ENCODE data around the gene ABCA5.
A peak's percentile ranks its signal among the peaks of the same experiment; 100 is the strongest.

The ABCA5 gene

GRCh38 chr17:69356625-69357024 lies 29.7 kb upstream of the ABCA5 start:
- Histone ChIP-seq H3K79me2 (no peaks in the 10 kb centered on the region), H3K9me3 (ENCODE audit: control insufficient read depth, low read length) (no peaks in the 10 kb centered on the region), H3K4me2 (ENCODE audit: low read length) (no peak overlapping the region), H3K27me3 (ENCODE audit: control insufficient read depth, insufficient read depth, low read length) (no peaks in the 10 kb centered on the region), H3K4me1 (peaks cover 22% of the 10 kb centered on the region), H3K9ac (no peak overlapping the region), H3K4me3 (ENCODE audit: low read depth, low read length) (no peak overlapping the region), H2AFZ (no peak overlapping the region), H3K36me3 (ENCODE audit: control insufficient read depth, insufficient read depth, low read length) (no peaks in the 10 kb centered on the region), H3K27ac (no peak overlapping the region)
- no peak for TF ChIP-seq CTCF (IDR thresholded peaks at IDR 0.05)

- Histone ChIP-seq H3K36me3 (ENCODE audit: control insufficient read depth, insufficient read depth, low read length) (no peaks in the 10 kb centered on the region), H3K4me2 (ENCODE audit: low read length) (no peak overlapping the region), H3K79me2 (no peaks in the 10 kb centered on the region), H3K9me3 (ENCODE audit: control insufficient read depth, low read length) (no peaks in the 10 kb centered on the region), H2AFZ (peak overlapping the region; percentile 57), H3K27me3 (ENCODE audit: control insufficient read depth, insufficient read depth, low read length) (no peaks in the 10 kb centered on the region), H3K4me3 (ENCODE audit: low read depth, low read length) (no peak overlapping the region), H3K9ac (no peak overlapping the region), H3K4me1 (peaks cover 45% of the 10 kb centered on the region), H3K27ac (peak overlapping the region; percentile 70)
- TF ChIP-seq CTCF (IDR thresholded peaks at IDR 0.05): no peak
Observed at GRCh38 chr17:69350911-69351310, 24.0 kb upstream of the ABCA5 start.

GRCh38 chr17:69348429-69348828 lies 21.5 kb upstream of the ABCA5 start:
- H3K9me3 ChIP-seq (ENCODE audit: control insufficient read depth, low read length): no peaks in the 10 kb centered on the region
- H3K36me3 ChIP-seq (ENCODE audit: control insufficient read depth, insufficient read depth, low read length): no peaks in the 10 kb centered on the region
- no peaks in the 10 kb centered on the region for H3K79me2 ChIP-seq
- no peak overlapping the region for H3K9ac ChIP-seq
- H3K27ac ChIP-seq: peak overlapping the region; percentile 70
- H3K4me3 ChIP-seq (ENCODE audit: low read depth, low read length): no peak overlapping the region
- peak overlapping the region; percentile 19 for H2AFZ ChIP-seq
- TF ChIP-seq CTCF (IDR thresholded peaks at IDR 0.05): no peak
- H3K4me2 ChIP-seq (ENCODE audit: low read length): no peak overlapping the region
- peaks cover 50% of the 10 kb centered on the region for H3K4me1 ChIP-seq
- H3K27me3 ChIP-seq (ENCODE audit: control insufficient read depth, insufficient read depth, low read length): no peaks in the 10 kb centered on the region

- peak overlapping the region; percentile 69 for H3K27ac ChIP-seq
- peaks cover 40% of the 10 kb centered on the region for H3K4me1 ChIP-seq
- no peaks in the 10 kb centered on the region for H3K9me3 ChIP-seq (ENCODE audit: control insufficient read depth, low read length)
- H3K9ac ChIP-seq: no peak overlapping the region
- H3K36me3 ChIP-seq (ENCODE audit: control insufficient read depth, insufficient read depth, low read length): no peaks in the 10 kb centered on the region
- no peak overlapping the region for H3K4me3 ChIP-seq (ENCODE audit: low read depth, low read length)
- no peaks in the 10 kb centered on the region for H3K27me3 ChIP-seq (ENCODE audit: control insufficient read depth, insufficient read depth, low read length)
- H3K4me2 ChIP-seq (ENCODE audit: low read length): no peak overlapping the region
- H2AFZ ChIP-seq: peak overlapping the region; percentile 81
- H3K79me2 ChIP-seq: no peaks in the 10 kb centered on the region
- no peak for TF ChIP-seq CTCF (IDR thresholded peaks at IDR 0.05)
Observed at GRCh38 chr17:69346766-69347165, 19.8 kb upstream of the ABCA5 start.

- no peak overlapping the region for H3K4me2 ChIP-seq (ENCODE audit: low read length)
- no peaks in the 10 kb centered on the region for H3K79me2 ChIP-seq
- no peak for TF ChIP-seq CTCF (IDR thresholded peaks at IDR 0.05)
- peaks cover 29% of the 10 kb centered on the region for H3K4me1 ChIP-seq
- H3K9me3 ChIP-seq (ENCODE audit: control insufficient read depth, low read length): no peaks in the 10 kb centered on the region
- H3K9ac ChIP-seq: no peak overlapping the region
- H3K27ac ChIP-seq: peak overlapping the region; percentile 80
- no peaks in the 10 kb centered on the region for H3K27me3 ChIP-seq (ENCODE audit: control insufficient read depth, insufficient read depth, low read length)
- no peaks in the 10 kb centered on the region for H3K36me3 ChIP-seq (ENCODE audit: control insufficient read depth, insufficient read depth, low read length)
- no peak overlapping the region for H3K4me3 ChIP-seq (ENCODE audit: low read depth, low read length)
- no peak overlapping the region for H2AFZ ChIP-seq
Observed at GRCh38 chr17:69344939-69345338, 18.0 kb upstream of the ABCA5 start.
